Caco-2 (cell line): ENCODE data around the gene RBFOX1. TPM values are rescaled to one million over a fixed set of nuclear protein-coding genes. Genes with fewer than 3 reads are reported as not detected.

Source experiments
- BruUV-seq: library from RNA; stranded (reverse); fragments of 400-500 nt; replicated peaks from 2 replicates; lab custom pipeline; 2021; lab: Mats Ljungman, UMichigan
- CTCF ChIA-PET: fragments of 300-600 bp; sonication (Branson Sonifier 250); formaldehyde crosslinking; loops from one replicate; lab custom pipeline; 2022; ENCODE audit warnings: antibody characterized with exemption; lab: Charles Lee
- POLR2A ChIA-PET: fragments of 300-600 bp; sonication (Branson Sonifier 250); formaldehyde crosslinking; loops from one replicate; lab custom pipeline; 2022; ENCODE audit warnings: antibody characterized with exemption; lab: Charles Lee
- DNase-seq, 2 experiments: peaks; one replicate each; pipeline versions ENCODE4 v3.0.0 to v3.0.0-alpha.2; 2020 to 2022
- H3K27me3 ChIP-seq: replicated peaks from 2 replicates; pipeline ENCODE4 v1.6.0; 2011; ENCODE audit warnings: low read length; ENCODE audit not compliant: control insufficient read depth, insufficient read depth
- H3K36me3 ChIP-seq: 2 replicates; pipeline ENCODE4 v1.5.1; 2011; ENCODE audit warnings: low read length; ENCODE audit not compliant: control insufficient read depth, insufficient read depth
- H3K4me1 ChIP-seq: fragments of 250-450 bp; sonication (Bioruptor Pico); 2 replicates; pipeline ENCODE4 v1.5.1; 2020; ENCODE audit warnings: mild to moderate bottlenecking
- H3K4me3 ChIP-seq: 2 replicates; pipeline ENCODE4 v1.5.1; 2011; ENCODE audit warnings: low read depth, mild to moderate bottlenecking, control low read depth, low read length
- H3K9me3 ChIP-seq: fragments of 250-450 bp; sonication (Bioruptor Pico); 2 replicates; pipeline ENCODE4 v1.5.1; 2020; ENCODE audit warnings: mild to moderate bottlenecking, moderate library complexity
- H3K27ac Mint-ChIP-seq: one replicate; pipeline ENCODE4 v1.8.0; 2022; ENCODE audit warnings: mixed read lengths; ENCODE audit not compliant: unreplicated experiment
- H3K27me3 Mint-ChIP-seq: one replicate; pipeline ENCODE4 v1.8.0; 2022; ENCODE audit warnings: mixed read lengths; ENCODE audit not compliant: insufficient read depth, unreplicated experiment
- H3K36me3 Mint-ChIP-seq: one replicate; pipeline ENCODE4 v1.8.0; 2022; ENCODE audit warnings: mild to moderate bottlenecking, mixed read lengths; ENCODE audit not compliant: insufficient read depth, unreplicated experiment
- H3K4me1 Mint-ChIP-seq: one replicate; pipeline ENCODE4 v1.8.0; 2022; ENCODE audit warnings: low read depth, mixed read lengths; ENCODE audit not compliant: unreplicated experiment
- H3K4me3 Mint-ChIP-seq: one replicate; pipeline ENCODE4 v1.8.0; 2022; ENCODE audit warnings: mild to moderate bottlenecking, moderate library complexity, mixed read lengths; ENCODE audit not compliant: unreplicated experiment
- H3K9me3 Mint-ChIP-seq: one replicate; pipeline ENCODE4 v1.8.0; 2022; ENCODE audit warnings: mixed read lengths; ENCODE audit not compliant: unreplicated experiment
- intact Hi-C: fragments of 100-400 bp; cut with micrococcal nuclease; formaldehyde crosslinking; loops from one replicate; pipeline ENCODE4 v1.10.0; 2022; ENCODE audit not compliant: unreplicated experiment
- total RNA-seq: library from RNA; stranded (reverse); gene quantifications from 2 replicates; pipeline ENCODE4 v1.2.3, GENCODE V29; 2022
- TF ChIP-seq, protein P1 (sequence below), 2 experiments: fragments of 200-600 bp in 1 of 2; IDR thresholded peaks; 1 replicate in 1 of 2; 2 replicates in 1 of 2; pipeline versions ENCODE4 v1.5.1 to v1.8.0; 2011 to 2022; ENCODE audit warnings: antibody characterized with exemption in 1 of 2, control low read depth in 1 of 2, inconsistent platforms in 1 of 2, low read depth in 1 of 2, low read length in 1 of 2, mild to moderate bottlenecking in 1 of 2, moderate library complexity in 1 of 2; ENCODE audit not compliant: insufficient read depth in 1 of 2, severe bottlenecking in 1 of 2, unreplicated experiment in 1 of 2

RBFOX1 gene
- total RNA-seq, 1 experiment from 2014 or later, result 0.91 TPM

DNA sequence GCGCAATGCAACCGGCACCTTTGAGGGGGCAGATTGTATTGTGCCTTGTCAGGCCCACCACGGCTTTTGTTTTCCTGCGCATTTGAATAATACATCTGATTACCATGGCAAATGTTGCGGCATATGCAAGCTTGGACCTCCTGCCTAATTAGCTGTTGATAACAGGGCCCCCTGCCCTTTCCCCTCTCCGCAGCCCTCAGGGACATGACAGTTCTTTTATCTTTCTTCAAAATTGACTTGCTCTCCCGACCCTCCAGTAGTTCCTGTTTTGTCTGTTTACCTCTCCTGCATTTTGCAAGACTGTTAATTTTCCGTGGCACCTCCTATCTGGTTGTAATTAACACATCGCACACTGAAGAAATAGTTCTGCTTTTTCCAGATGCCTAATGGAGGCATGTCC is 86.8 kb downstream of the RBFOX1 start:
- Mint-ChIP-seq H3K4me1 (no peaks in the 10 kb centered on the region), H3K4me3 (no peak overlapping the region), H3K9me3 (no peaks in the 10 kb centered on the region), H3K36me3 (no peaks in the 10 kb centered on the region), H3K27me3 (peaks cover 9% of the 10 kb centered on the region), H3K27ac (no peak overlapping the region)
- intact Hi-C loops, result no loop called here
- Histone ChIP-seq H3K4me3 (no peak overlapping the region), H3K4me1 (no peaks in the 10 kb centered on the region), H3K36me3 (no peaks in the 10 kb centered on the region), H3K27me3 (no peaks in the 10 kb centered on the region; the same call in 1 of the 2 replicates), H3K9me3 (no peaks in the 10 kb centered on the region)
- ChIA-PET POLR2A (no interaction called here), CTCF (no interaction called here)
- no peak for DNase-seq
- no TSS peak for BruUV-seq
- TF ChIP-seq, protein P1, sequence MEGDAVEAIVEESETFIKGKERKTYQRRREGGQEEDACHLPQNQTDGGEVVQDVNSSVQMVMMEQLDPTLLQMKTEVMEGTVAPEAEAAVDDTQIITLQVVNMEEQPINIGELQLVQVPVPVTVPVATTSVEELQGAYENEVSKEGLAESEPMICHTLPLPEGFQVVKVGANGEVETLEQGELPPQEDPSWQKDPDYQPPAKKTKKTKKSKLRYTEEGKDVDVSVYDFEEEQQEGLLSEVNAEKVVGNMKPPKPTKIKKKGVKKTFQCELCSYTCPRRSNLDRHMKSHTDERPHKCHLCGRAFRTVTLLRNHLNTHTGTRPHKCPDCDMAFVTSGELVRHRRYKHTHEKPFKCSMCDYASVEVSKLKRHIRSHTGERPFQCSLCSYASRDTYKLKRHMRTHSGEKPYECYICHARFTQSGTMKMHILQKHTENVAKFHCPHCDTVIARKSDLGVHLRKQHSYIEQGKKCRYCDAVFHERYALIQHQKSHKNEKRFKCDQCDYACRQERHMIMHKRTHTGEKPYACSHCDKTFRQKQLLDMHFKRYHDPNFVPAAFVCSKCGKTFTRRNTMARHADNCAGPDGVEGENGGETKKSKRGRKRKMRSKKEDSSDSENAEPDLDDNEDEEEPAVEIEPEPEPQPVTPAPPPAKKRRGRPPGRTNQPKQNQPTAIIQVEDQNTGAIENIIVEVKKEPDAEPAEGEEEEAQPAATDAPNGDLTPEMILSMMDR (IDR thresholded peaks at IDR 0.05; ENCODE audit: insufficient read depth in 1 of 2, low read depth in 1 of 2, low read length in 1 of 2, severe bottlenecking in 1 of 2, unreplicated experiment in 1 of 2), result no peak

- H3K4me1 ChIP-seq, result no peaks in the 10 kb centered on the region
- ChIA-PET CTCF (no interaction called here), POLR2A (no interaction called here)
- DNase-seq, result no peak
- H3K4me3 ChIP-seq, result no peak overlapping the region
- no peaks in the 10 kb centered on the region for H3K36me3 Mint-ChIP-seq
- no peaks in the 10 kb centered on the region for H3K9me3 ChIP-seq
- no TSS peak for BruUV-seq
- H3K27me3 ChIP-seq, result no peaks in the 10 kb centered on the region; the same call in 1 of the 2 replicates
- no peak overlapping the region for H3K4me3 Mint-ChIP-seq
- TF ChIP-seq, protein P1 (IDR thresholded peaks at IDR 0.05; ENCODE audit: insufficient read depth in 1 of 2, low read depth in 1 of 2, low read length in 1 of 2, severe bottlenecking in 1 of 2, unreplicated experiment in 1 of 2), result no peak
- H3K9me3 Mint-ChIP-seq, result no peaks in the 10 kb centered on the region
- H3K27ac Mint-ChIP-seq, result no peak overlapping the region
- no peaks in the 10 kb centered on the region for H3K4me1 Mint-ChIP-seq
- H3K36me3 ChIP-seq, result no peaks in the 10 kb centered on the region
- intact Hi-C loops, result no loop called here
- H3K27me3 Mint-ChIP-seq, result peaks cover 9% of the 10 kb centered on the region
Observed at GRCh38 chr16:7420079-7420478, 87.4 kb downstream of the RBFOX1 start.

GRCh38 chr16:7420843-7421242 is 88.2 kb downstream of the RBFOX1 start:
- no TSS peak for BruUV-seq
- H3K27me3 ChIP-seq, result no peaks in the 10 kb centered on the region; the same call in 1 of the 2 replicates
- no peaks in the 10 kb centered on the region for H3K9me3 ChIP-seq
- no peak overlapping the region for H3K27ac Mint-ChIP-seq
- ChIA-PET POLR2A (no interaction called here), CTCF (no interaction called here)
- H3K4me3 ChIP-seq, result no peak overlapping the region
- no peaks in the 10 kb centered on the region for H3K9me3 Mint-ChIP-seq
- peaks cover 12% of the 10 kb centered on the region for H3K27me3 Mint-ChIP-seq
- H3K4me1 ChIP-seq, result no peaks in the 10 kb centered on the region
- intact Hi-C loops, result no loop called here
- H3K4me1 Mint-ChIP-seq, result no peaks in the 10 kb centered on the region
- TF ChIP-seq, protein P1 (IDR thresholded peaks at IDR 0.05; ENCODE audit: insufficient read depth in 1 of 2, low read depth in 1 of 2, low read length in 1 of 2, severe bottlenecking in 1 of 2, unreplicated experiment in 1 of 2), result no peak
- no peaks in the 10 kb centered on the region for H3K36me3 ChIP-seq
- no peaks in the 10 kb centered on the region for H3K36me3 Mint-ChIP-seq
- DNase-seq, result no peak
- no peak overlapping the region for H3K4me3 Mint-ChIP-seq
